SJSA1 (cell line): Measurements from ENCODE around the gene VPS4B. TPM values are rescaled to one million over a fixed set of nuclear protein-coding genes. Genes with fewer than 3 reads are reported as not detected.
A peak's percentile ranks its signal among the peaks of the same experiment; 100 is the strongest.
"Not testable (repeated sequence)": the region's sequence is repeated elsewhere in the genome, so short reads cannot be mapped to it uniquely, and the experiment has no call there.

Source experiments
- DNase-seq, 2 experiments: peaks; one replicate each; pipeline ENCODE4 v3.0.0-alpha.2; 2015 to 2020; ENCODE audit warnings: low spot score in 2 of 2, low read depth in 1 of 2
- H3K27ac ChIP-seq: fragments of 250-450 bp; sonication (Bioruptor Pico); 2 replicates; pipeline ENCODE4 v1.5.1; 2020; ENCODE audit warnings: mild to moderate bottlenecking, moderate library complexity
- H3K27me3 ChIP-seq: fragments of 250-450 bp; sonication (Bioruptor Pico); replicated peaks from 2 replicates; pipeline ENCODE4 v1.5.1; 2020; ENCODE audit warnings: mild to moderate bottlenecking, moderate library complexity
- H3K36me3 ChIP-seq: fragments of 250-450 bp; sonication (Bioruptor Pico); 2 replicates; pipeline ENCODE4 v1.5.1; 2020; ENCODE audit warnings: mild to moderate bottlenecking
- H3K4me1 ChIP-seq: fragments of 250-450 bp; sonication (Bioruptor Pico); replicated peaks from 2 replicates; pipeline ENCODE4 v1.6.1; 2021; ENCODE audit warnings: mild to moderate bottlenecking
- H3K4me3 ChIP-seq: fragments of 250-450 bp; sonication (Bioruptor Pico); 2 replicates; pipeline ENCODE4 v1.5.1; 2020; ENCODE audit warnings: mild to moderate bottlenecking
- H3K9me3 ChIP-seq: fragments of 250-450 bp; sonication (Bioruptor Pico); replicated peaks from 2 replicates; pipeline ENCODE4 v1.5.1; 2020; ENCODE audit warnings: mild to moderate bottlenecking
- total RNA-seq: library from RNA; depleted of rRNA; stranded (reverse); fragments of >200 nt; shearing (Covaris generic); gene quantifications from 2 replicates; pipeline ENCODE4 v1.2.3, GENCODE V29; 2014; rRNA removed

VPS4B gene
- 40.6 and 47.8 TPM in 2 replicates for total RNA-seq

GRCh38 chr18:63422087-63422863 is at the start of gene VPS4B:
TSS of gene VPS4B (minus strand) at chr18:63422476. CDS start at chr18:63422259, 217 bp downstream.
- peaks cover 11% of the 10 kb centered on the region for H3K4me1 ChIP-seq
- no peaks in the 10 kb centered on the region for H3K27me3 ChIP-seq
- no peaks in the 10 kb centered on the region for H3K9me3 ChIP-seq
- H3K36me3 ChIP-seq: peaks cover 19% of the 10 kb centered on the region
- peak within 1 kb of the TSS; percentile 67 for H3K4me3 ChIP-seq
- peak; percentile 99 for DNase-seq
- H3K27ac ChIP-seq: peak within 1 kb of the TSS; percentile 82

GRCh38 chr18:63470751-63471150 is 48.5 kb upstream of the VPS4B start:
- DNase-seq: no peak
- H3K4me1 ChIP-seq: no peaks in the 10 kb centered on the region
- no peak overlapping the region for H3K27ac ChIP-seq
- no peak overlapping the region for H3K4me3 ChIP-seq
- H3K27me3 ChIP-seq: no peaks in the 10 kb centered on the region
- no peaks in the 10 kb centered on the region for H3K36me3 ChIP-seq
- no peaks in the 10 kb centered on the region for H3K9me3 ChIP-seq

- Histone ChIP-seq H3K4me1 (no peaks in the 10 kb centered on the region), H3K4me3 (no peak overlapping the region), H3K27me3 (no peaks in the 10 kb centered on the region), H3K9me3 (no peaks in the 10 kb centered on the region), H3K36me3 (no peaks in the 10 kb centered on the region), H3K27ac (no peak overlapping the region)
- DNase-seq: no peak
Observed at GRCh38 chr18:63468575-63468974, 46.3 kb upstream of the VPS4B start.

DNA sequence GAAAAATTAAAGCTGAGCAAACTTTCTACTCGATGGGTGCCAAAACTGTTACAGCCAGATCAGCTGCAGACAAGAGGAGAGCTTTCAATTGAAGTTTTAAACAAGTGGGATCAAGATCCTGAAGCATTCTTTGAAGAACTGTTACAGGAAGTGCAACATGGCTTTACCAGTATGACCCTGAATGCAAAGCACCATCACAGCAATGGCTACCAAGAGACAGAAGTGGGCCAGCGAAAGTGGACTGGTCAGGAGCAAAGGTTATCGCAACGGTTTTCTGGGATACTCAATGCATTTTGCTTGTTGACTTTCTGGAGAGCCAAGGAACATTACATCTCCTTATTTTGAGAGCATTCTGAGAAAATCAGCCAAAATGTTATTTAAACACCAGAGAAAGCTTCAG is 45.4 kb upstream of the VPS4B start:
- no peak for DNase-seq
- no peaks in the 10 kb centered on the region for H3K9me3 ChIP-seq
- no peaks in the 10 kb centered on the region for H3K36me3 ChIP-seq
- 0 out of 2 replicates have a peak, but pooled peaks cover 3% of the 10 kb centered on the region for H3K27me3 ChIP-seq
- H3K4me3 ChIP-seq: no peak overlapping the region
- no peak overlapping the region for H3K27ac ChIP-seq
- no peaks in the 10 kb centered on the region for H3K4me1 ChIP-seq

- H3K9me3 ChIP-seq: no peaks in the 10 kb centered on the region
- H3K36me3 ChIP-seq: no peaks in the 10 kb centered on the region
- H3K4me1 ChIP-seq: no peaks in the 10 kb centered on the region
- H3K4me3 ChIP-seq: no peak overlapping the region
- no peak overlapping the region for H3K27ac ChIP-seq
- H3K27me3 ChIP-seq: 0 out of 2 replicates have a peak, but pooled peaks cover 9% of the 10 kb centered on the region
- no peak for DNase-seq
Observed at GRCh38 chr18:63465059-63465458, 42.8 kb upstream of the VPS4B start.

DNA sequence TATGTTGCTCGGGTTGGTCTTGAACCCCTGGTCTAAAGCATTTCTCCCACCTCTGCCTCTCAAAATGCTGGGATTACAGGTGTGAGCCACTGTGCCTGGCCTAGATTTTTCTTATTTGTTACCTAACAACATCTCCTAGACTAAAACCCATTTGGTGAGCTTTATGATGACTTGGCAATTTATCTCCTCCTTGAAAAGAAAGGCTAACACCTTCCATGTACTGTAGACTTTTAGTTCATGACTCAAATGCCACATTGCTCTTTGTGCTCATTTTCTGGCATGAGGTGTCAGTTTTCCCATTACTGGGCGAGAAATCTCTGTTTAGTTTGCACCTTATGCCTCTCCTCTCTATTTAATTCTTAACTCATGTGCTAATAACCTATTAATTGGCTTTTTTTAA is 42.2 kb upstream of the VPS4B start:
- Histone ChIP-seq H3K27ac (no peak overlapping the region), H3K9me3 (no peaks in the 10 kb centered on the region), H3K4me3 (no peak overlapping the region), H3K4me1 (no peaks in the 10 kb centered on the region), H3K27me3 (0 out of 2 replicates have a peak, but pooled peaks cover 9% of the 10 kb centered on the region), H3K36me3 (no peaks in the 10 kb centered on the region)
- DNase-seq: no peak

- Histone ChIP-seq H3K4me3 (no peak overlapping the region), H3K4me1 (no peaks in the 10 kb centered on the region), H3K27ac (no peak overlapping the region), H3K9me3 (no peaks in the 10 kb centered on the region), H3K27me3 (0 out of 2 replicates have a peak, but pooled peaks cover 9% of the 10 kb centered on the region), H3K36me3 (no peaks in the 10 kb centered on the region)
- no peak for DNase-seq
Observed at GRCh38 chr18:63460414-63460813, 38.1 kb upstream of the VPS4B start.

GRCh38 chr18:63457977-63458376 is 35.7 kb upstream of the VPS4B start:
- H3K27ac ChIP-seq: no peak overlapping the region
- H3K9me3 ChIP-seq: no peaks in the 10 kb centered on the region
- no peak overlapping the region for H3K4me3 ChIP-seq
- no peak for DNase-seq
- H3K36me3 ChIP-seq: no peaks in the 10 kb centered on the region
- H3K4me1 ChIP-seq: peaks cover 11% of the 10 kb centered on the region
- 0 out of 2 replicates have a peak, but pooled peaks cover 6% of the 10 kb centered on the region for H3K27me3 ChIP-seq

- Histone ChIP-seq H3K9me3 (no peaks in the 10 kb centered on the region), H3K4me1 (peaks cover 11% of the 10 kb centered on the region), H3K27me3 (no peaks in the 10 kb centered on the region), H3K36me3 (no peaks in the 10 kb centered on the region), H3K4me3 (no peak overlapping the region), H3K27ac (peak overlapping the region; percentile 14; the same call in 1 of the 2 replicates)
- DNase-seq: no peak
Observed at GRCh38 chr18:63454497-63454896, 32.2 kb upstream of the VPS4B start.

DNA sequence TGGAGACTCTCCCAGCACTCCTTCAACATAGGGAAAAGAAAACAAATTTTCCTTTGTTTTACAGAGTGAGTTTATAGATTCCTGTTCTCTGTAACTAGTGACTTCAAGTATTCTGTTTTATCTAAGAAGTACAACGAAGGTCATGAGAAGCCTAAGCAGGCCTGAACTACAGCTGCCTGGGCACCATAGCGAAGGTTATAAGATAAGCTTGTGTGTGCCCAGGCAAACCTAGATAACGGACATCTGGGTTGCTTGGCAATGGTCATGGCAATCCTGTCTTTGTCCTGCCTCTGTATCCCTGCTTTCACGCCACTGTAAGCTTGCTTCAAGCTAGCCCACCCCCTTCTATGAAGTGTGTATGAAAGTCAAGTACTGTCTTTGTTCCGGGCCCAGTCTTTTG is 30.5 kb upstream of the VPS4B start:
- H3K36me3 ChIP-seq, H3K9me3 ChIP-seq, H3K27ac ChIP-seq, H3K27me3 ChIP-seq, H3K4me3 ChIP-seq, DNase-seq: not testable (repeated sequence)
- H3K4me1 ChIP-seq: peaks cover 11% of the 10 kb centered on the region

GRCh38 chr18:63451799-63452660 is 29.8 kb upstream of the VPS4B start:
- Histone ChIP-seq H3K36me3 (no peaks in the 10 kb centered on the region), H3K4me1 (peaks cover 11% of the 10 kb centered on the region), H3K27me3 (no peaks in the 10 kb centered on the region), H3K27ac (no peak overlapping the region), H3K4me3 (no peak overlapping the region), H3K9me3 (no peaks in the 10 kb centered on the region)
- DNase-seq: no peak

DNA sequence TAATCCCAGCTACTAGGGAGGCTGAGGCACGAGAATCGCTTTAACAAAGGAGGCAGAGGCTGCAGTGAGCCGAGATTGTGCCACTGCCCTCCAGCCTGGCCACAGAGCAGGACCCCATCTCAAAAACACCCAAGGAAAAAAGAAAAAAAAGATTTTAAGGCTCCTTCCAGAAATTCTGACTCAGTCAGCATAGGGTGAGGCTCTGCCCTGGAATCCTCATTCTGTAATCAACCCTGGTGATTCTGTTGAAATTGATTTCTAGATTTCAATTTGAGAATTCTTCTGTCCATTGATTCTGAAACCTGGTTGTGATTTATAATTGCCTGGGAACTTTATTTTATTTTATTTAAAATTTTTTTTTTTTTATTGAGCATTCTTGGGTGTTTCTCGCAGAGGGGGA is 27.1 kb upstream of the VPS4B start:
- peaks cover 5% of the 10 kb centered on the region for H3K4me1 ChIP-seq
- no peaks in the 10 kb centered on the region for H3K36me3 ChIP-seq
- H3K4me3 ChIP-seq: no peak overlapping the region
- DNase-seq: no peak
- H3K27me3 ChIP-seq: no peaks in the 10 kb centered on the region
- H3K27ac ChIP-seq: no peak overlapping the region
- no peaks in the 10 kb centered on the region for H3K9me3 ChIP-seq

DNA sequence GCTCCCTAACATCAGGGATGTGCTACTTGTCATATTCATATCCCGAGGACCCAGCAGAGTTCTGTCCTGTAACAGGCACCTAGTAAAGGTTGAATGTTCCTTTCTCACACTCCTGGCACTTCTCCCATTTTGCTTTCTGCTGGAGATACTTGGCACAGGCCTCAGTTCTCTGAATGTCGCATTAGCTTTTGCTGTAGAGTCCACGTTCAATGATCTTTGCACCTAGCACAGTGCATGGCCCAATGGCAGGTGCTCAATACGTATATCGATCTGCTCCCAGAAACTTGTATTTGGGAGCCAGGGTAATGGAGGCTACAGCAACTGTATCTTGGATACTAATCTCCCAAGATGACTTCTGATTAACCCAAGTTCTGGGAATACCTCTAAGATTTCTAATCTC is 24.8 kb upstream of the VPS4B start:
- Histone ChIP-seq H3K9me3 (no peaks in the 10 kb centered on the region), H3K4me3 (no peak overlapping the region), H3K27ac (no peak overlapping the region), H3K27me3 (no peaks in the 10 kb centered on the region), H3K36me3 (no peaks in the 10 kb centered on the region), H3K4me1 (no peaks in the 10 kb centered on the region)
- no peak for DNase-seq

- Histone ChIP-seq H3K4me3 (no peak overlapping the region), H3K27ac (no peak overlapping the region), H3K4me1 (no peaks in the 10 kb centered on the region), H3K36me3 (no peaks in the 10 kb centered on the region), H3K9me3 (no peaks in the 10 kb centered on the region), H3K27me3 (no peaks in the 10 kb centered on the region)
- DNase-seq: no peak
Observed at GRCh38 chr18:63446266-63446665, 24.0 kb upstream of the VPS4B start.
